Stimulated activated CD4-positive, alpha-beta T cell treated with anti-CD3 and anti-CD28 coated beads, Interleukin-4, amount 100 ng/mL, for 24 hours (primary cell): ENCODE results near the gene HPSE.
A peak's percentile ranks its signal among the peaks of the same experiment; 100 is the strongest.
"Not testable (repeated sequence)": the region's sequence is repeated elsewhere in the genome, so short reads cannot be mapped to it uniquely, and the experiment has no call there.

ENCODE experiments used
- DNase-seq: peaks from one replicate; pipeline ENCODE4 v3.0.0-alpha.2; 2020

Gene HPSE

GRCh38 chr4:83329521-83330110 lies 5.0 kb downstream of the HPSE start:
- DNase-seq: no peak

- DNase-seq: no peak
These were observed 6.0 kb downstream of the HPSE start for GRCh38 chr4:83328521-83329187.

DNA sequence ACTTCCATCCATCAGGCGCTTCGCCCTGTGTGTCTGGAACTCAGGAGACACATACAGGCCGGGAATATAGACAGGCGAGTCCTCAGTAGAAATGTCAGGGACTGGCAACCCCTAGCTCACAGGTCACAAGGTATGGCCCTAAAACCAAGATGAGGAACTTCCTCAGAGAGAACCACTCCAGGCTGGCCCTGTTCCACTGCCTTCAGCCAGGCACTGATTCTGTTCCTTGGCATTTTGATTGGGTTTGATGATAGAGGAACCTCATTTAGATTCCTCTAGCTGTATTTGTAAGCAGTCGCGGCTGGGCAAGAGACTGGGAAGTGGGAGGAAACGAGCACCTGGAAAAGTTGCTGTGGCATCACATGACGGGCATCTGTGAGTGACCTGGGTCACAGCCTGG lies 8.1 kb downstream of the HPSE start:
- no peak for DNase-seq

DNA sequence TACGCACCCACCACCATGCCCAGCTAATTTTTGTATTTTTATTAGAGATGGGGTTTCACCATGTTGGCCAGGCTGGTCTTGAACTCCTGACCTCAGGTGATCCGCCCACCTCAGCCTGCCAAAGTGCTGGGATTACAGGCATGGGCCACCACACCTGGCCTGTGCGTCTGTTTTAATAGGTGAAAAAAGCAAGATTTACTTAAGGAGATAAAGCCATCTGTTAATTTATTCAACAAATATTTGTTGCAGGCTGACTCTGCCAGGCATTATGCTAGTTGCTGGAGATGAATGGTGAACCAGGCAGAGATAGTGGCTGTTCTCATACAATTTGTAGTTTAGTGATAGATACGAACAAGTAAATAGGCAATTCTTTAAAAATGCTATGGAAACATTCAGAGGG lies 9.3 kb downstream of the HPSE start:
- not testable (repeated sequence) for DNase-seq

- no peak for DNase-seq
These were observed 11.5 kb downstream of the HPSE start for GRCh38 chr4:83323136-83323535.

- no peak for DNase-seq
These were observed 14.1 kb downstream of the HPSE start for GRCh38 chr4:83320548-83320947.

- DNase-seq: no peak
These were observed 16.0 kb downstream of the HPSE start for GRCh38 chr4:83318666-83319065.

DNA sequence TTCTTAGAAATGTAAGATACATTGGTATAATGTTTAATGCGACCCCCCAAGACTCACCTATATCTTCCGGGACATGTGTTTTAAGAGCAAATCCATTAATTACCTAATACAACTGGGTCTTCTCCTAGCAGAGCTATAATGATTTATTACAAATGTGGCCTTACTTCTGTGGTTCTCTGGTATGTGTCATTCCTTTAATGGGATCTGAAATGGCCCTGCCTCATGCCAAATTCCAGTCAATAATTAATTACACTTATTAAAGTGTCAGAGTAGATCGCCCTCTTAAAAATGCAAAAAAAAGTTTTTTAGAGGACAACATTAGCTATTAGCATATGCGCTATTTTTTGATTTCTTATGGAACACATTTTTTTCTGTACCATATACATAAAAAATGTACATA lies 17.0 kb downstream of the HPSE start:
- no peak for DNase-seq

DNA sequence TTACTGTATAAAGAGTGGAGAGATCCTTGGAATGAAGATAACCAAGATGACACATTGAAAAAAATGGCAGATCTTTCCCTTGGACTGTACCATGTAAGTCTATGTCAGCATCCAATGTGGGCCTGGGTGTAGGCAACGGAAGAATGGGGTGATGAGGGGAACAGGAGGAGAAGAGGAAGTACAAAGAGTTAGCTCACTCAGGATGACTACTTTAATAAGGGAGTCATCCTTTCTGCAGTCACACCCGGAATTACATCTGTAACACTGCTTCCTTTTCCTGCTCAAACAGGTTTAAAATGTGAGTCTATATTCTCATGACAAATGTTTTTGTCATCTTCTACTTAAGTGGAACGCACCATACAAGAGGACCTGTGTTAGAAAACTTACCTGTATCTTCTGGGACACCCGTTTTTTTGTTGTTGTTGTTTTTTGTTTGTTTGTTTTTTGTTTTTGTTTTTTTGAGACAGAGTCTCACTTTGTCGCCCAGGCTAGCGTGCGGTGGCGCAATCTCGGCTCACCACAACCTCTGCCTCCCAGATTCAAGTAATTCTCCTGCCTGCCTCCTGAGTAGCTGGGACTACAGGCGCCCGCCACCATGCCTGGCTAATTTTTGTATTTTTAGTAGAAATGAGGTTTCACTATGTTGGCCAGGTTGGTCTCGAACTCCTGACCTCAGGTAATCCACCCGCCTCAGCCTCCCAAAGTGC lies 18.0 kb downstream of the HPSE start:
- no peak for DNase-seq

DNA sequence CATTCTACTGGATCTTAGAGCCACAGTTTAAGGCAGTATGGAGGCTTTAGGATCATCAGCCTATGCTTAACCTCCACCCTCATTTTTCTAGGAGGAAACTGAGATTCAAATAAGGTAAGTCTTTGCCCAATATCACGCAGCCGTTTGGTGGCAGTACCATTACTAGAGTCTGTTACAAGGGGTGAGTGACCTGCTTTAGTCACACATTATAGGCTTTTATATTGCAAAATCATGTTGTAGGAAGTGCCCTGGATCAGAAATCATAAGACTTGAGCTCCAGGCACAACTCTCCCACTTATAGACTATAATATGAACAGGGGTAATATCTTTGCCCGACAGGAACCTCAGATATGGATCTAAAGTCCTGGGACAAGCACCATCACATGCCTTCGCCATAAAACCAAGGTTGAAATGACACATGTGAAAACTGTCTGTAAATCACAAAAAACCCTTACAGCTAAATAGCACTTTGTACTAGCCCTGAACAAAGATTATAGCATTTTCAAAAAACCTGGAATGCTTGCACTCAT lies 19.2 kb downstream of the HPSE start:
- DNase-seq: no peak

GRCh38 chr4:83308672-83309071 lies 26.0 kb downstream of the HPSE start:
- DNase-seq: no peak

GRCh38 chr4:83307920-83308319 lies 26.7 kb downstream of the HPSE start:
- DNase-seq: no peak

DNA sequence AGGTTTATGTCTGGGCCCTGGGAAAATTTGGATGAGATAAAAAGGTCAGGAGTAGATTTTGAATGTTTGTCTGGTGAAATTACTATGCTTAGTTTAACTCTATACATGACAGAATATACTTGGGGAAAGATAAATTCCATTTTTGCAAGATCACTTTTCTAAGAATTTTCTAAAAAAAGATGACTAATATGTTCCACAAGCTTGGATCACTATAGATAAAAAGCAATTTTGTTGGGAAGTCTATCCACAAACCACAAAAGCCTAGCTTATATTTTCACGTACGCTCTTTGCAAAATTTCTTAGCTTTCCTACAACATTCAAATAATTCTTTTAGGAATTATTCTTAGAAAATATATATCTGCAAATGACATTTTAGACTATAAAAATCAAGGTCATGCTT lies 29.5 kb downstream of the HPSE start:
- DNase-seq: no peak

DNA sequence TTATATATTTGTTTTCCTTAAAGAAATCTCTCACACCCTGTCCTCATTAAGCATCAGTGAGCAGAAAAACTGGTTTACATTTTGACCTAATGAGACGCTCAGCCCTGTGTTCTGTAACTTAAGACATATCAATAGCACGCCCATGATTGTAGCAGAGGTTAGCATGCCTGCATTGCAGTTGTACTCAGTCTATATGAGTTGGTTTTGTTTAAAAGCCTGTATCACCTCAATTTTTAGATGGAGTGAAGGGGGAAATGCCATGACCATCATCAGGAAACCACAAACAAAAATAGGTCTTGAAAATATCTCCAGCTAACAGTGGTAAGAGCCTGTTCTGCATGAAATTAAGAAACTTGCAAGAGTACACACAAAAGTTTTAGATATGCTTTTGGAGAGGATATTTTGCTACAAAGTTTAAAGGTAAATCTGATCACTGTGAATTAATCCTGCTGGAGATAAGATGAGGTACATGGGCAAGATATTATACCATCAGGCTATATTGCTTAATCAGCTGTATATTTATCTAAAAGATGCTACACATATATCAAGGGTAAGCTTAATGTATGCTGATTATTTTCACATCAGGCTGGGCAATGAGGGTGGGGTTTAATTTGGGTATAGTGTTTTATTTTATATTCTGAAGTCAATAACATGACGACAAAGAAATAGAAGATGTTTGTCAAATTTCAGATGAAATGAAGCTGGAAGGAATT lies 36.9 kb downstream of the HPSE start:
- DNase-seq: no peak

GRCh38 chr4:83293305-83294046 lies 41.2 kb downstream of the HPSE start:
- DNase-seq: no peak

DNA sequence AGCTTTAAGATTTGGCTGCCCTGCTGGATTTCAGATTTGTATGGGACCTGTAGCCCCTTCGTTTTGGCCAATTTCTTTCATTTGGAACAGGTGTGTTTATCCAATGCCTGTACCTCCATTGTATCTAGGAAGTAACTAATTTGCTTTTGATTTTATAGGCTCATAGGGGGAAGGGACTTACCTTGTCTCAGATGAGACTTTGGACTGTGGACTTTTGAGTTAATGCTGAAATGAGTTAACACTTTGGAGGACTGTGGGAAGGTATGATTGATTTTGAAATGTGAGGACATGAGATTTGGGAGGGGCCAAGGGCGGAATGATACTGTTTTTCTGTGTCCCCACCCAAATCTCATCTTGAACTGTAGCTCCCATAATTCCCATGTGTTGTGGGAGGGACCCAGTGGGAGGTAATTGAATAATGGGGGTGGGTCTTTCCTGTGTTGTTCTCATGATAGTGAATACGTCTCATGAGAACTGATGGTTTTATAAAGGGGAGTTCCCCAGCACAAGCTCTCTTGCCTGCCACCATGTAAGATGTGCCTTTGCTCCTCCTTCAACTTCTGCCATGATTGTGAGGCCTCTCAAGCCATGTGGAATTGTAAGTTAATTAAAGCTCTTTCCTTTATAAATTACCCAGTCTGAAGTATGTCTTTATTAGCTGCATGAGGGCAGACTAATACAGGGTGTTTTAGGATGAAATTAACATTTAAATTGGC lies 44.4 kb downstream of the HPSE start:
- DNase-seq: not testable (repeated sequence)

DNA sequence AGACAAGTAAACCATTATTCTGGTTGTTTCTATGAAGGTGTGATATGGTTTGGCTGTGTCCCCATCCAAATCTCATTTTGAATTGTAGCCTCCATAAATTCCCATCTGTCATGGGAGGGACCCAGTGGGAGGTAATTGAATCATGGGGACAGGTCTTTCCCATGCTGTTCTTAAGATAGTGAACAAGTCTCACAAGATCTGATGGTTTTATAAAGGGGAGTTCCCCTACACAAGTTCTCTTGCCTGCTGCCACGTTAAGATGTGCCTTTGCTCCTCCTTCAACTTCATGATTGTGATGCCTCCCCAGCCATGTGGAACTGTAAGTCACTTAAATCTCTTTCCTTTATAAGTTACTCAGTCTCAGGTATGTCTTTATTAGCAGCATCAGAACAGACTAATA lies 46.3 kb downstream of the HPSE start:
- DNase-seq: not testable (repeated sequence)

DNA sequence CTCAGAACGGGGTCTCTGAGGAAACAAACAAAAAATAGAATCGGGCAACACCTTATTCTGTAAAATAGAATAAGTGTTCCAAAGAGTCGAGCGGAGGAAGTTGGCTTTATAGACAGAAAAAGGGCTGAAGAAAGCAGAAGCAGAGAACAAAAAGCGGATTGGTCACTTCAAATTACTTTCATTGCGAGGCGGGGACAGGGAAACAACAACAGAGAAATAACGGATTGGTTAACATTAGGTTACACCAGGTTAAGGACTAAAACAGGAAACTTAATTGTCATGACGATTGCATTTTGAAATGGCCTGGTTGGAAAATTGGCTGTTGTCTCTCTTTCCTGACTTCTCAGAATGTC lies 49.6 kb downstream of the HPSE start:
- peak; percentile 9 for DNase-seq

DNA sequence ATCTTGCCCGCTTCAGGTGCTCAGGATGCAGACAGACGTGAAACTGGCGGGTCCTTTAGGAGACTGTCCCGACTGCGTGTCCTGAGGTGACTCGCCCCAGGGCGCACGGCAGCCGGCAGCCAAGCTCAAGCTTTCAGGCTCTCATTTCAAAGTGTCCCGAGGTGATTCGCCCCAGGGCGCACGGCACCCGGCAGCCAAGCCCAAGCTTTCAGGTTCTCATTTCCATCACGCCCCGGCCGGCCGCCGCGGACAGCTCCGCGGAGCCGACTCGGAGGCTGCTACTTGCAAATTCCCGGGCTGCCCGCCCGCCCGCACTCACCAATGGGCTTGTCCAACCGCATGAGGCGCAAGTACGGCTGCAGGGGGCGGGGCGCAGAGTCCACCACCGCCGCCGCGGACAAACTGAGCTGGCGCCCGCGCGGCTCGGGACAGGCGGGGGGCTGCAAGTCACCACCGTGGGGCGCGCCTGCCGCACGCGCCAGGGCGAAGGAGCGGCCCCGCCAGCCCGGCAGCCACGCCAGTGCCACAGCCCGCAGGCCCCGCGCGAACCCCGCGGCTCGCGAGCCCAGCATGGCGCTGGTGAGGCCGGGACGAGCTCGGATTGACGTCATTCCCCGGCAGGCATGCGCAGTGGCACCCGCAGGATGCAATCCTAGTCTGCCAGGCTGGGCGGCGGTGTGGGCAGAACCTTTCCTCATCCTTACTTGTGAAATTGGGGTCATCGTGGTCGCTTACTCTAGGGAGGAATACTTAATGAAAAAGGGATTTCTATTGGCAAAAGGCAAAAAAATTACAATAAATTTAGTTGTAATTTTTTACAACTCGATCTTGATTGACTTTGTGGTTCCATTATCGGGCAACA lies 50.2 kb downstream of the HPSE start, which contains the start of gene COQ2:
TSS of gene COQ2 (minus strand) at position 606 of the 862 bp plus-strand sequence. CDS start at position 572, 34 bp downstream.
- DNase-seq: peak; percentile 96

DNA sequence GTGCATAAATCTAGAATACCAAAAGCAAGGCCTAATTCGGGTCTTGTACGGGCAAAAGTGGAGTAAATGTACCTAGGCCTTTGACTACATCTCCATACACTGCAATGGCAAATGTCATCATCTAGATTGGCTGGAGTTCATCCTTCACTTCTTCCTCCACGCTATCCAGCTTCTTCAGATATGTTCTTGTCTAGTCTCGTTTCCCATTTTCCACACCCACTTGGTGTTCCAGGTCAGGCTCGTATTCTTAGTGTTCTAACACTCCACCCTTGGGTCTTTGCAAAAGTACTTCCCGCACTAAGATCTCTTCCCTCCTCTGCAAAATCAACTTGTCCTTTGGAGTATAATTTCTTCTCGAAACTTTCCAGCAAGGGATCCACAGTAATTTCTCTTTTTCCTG lies 51.5 kb downstream of the HPSE start:
- no peak for DNase-seq

DNA sequence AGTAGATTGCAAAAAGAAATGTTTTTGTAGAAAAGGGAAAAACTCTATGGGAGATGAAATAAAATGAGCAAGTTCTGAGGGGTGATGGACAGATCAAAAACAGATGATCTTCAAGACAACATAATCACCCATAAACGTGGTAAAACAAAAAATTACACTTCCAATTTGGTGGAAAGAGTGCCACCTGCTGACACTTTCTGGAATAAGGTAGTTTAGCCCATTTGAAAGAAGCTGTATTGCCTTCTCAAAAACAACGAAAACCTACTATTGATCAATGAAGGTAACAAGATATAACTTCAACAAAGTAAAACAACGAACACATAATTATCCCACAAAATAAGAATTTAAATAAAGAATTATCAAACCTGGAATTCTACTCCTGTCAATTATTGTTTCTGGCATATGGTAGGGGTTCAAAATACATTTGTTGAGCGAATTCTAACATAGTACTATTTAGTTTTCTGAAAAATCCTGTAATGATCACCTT lies 52.6 kb downstream of the HPSE start:
- peak; percentile 73 for DNase-seq
